HG03095 (cell line): ENCODE data around the gene HSPA1B.
"Not testable (repeated sequence)": the region's sequence is repeated elsewhere in the genome, so short reads cannot be mapped to it uniquely, and the experiment has no call there.

ENCODE experiments used
- ATAC-seq: cut with Tn5 transposase; IDR thresholded peaks from one replicate; pipeline ENCODE4 v1.9.1; 2021; ENCODE audit warnings: moderate library complexity; ENCODE audit not compliant: unreplicated experiment

The HSPA1B gene

DNA sequence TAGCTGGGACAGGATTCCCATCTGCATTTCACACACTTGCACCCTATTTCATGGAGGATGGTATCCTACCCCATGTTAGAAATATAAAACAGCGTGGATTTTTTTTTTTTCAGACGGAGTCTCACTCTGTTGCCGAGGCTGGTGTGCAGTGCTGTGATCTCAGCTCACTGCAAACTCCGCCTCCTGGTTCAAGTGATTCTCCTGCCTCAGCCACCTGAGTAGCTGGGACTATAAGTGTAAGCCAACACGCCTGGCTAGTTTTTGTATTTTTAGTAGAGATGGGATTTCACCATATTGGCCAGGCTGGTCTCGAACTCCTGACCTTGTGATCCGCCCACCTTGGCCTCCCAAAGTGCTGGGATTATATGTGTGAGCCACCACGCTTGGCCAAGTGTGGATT is 30.2 kb downstream of the HSPA1B start:
- ATAC-seq: not testable (repeated sequence)

GRCh38 chr6:31858707-31859106 is 31.2 kb downstream of the HSPA1B start:
- ATAC-seq: no peak

DNA sequence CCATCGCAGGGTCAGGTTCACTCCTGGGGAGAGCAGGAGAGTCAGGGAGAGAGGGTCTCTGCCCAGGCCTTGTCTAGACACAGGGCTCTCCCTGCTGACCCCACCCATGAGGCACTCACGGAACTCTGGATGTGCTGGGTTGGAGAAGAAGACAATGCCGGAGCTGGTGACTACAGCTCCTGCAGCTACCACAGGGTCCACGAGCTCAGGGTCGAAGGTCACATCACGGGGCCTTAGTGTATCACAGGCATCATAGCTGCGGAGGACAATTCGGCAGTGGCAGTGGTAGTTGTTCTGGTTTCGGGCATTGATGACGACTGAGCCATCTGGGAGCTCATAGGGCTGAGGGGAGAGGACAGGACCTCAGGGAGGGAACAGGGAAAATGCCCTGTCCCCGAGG is 32.4 kb downstream of the HSPA1B start:
- no peak for ATAC-seq

DNA sequence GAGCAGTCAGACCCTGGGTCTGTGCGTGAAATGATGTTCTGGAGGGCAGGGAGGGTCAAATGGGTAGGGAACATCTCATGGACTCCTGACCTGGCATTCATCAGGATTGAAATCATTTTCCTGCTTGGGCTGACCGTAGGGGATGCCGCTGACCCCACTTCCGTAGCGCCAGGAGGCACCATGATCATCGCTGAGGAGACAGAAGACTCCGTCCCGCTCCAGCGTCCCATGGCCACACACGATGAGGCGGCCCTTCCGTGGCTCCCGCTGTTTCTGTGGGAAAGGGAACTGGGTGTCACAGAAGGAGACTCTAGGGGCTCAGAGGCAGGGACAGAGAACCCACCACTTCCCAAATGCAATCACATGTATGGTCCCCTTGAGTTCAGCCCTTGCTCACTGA is 32.8 kb downstream of the HSPA1B start:
- no peak for ATAC-seq

DNA sequence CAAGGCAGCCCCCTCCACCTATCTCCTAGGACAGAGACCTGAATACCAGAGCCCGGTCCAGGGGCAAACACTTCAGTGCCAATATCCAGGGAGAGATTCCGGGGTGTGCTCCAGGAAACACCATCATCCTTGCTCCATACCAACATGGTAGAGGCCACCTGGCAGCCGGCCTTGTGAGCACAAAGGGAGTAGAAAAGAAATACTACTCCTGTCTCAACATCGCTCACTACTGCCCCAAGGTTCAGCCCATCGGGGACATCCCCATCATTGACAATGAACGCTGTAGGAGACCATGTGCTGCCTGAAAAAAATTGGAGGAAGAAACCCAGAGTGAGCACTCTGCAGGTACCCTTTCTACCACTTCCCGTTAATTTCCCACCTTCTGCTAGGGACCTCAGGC is 33.6 kb downstream of the HSPA1B start:
- no peak for ATAC-seq

DNA sequence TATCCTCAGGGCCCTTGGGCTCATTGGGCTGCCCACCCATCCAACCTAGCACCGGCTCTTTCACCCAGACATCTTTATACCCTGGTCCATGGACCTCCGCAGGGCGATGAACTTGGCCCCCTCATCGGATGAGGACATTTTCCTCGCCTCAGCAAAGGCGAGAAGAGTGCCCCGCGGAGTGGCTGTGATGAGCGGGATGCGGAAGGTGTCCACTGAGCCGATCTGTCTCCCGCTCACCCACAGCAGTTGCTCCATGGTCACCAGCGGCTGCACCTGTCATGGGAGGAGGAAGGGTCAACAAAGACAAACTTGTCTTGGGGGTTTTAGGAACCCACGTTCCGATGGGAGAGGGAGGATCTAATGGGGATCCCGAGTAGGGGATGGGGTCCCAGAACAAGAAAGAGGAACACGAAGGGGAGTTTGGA is 34.4 kb downstream of the HSPA1B start:
- no peak for ATAC-seq

- ATAC-seq: peak; percentile 85
Observed at GRCh38 chr6:31862344-31863235, 35.1 kb downstream of the HSPA1B start, which contains the start of gene NEU1. Gene NEU1, minus strand, starts transcription at chr6:31862821. Its CDS starts 45 bp downstream, at chr6:31862776.

- not testable (repeated sequence) for ATAC-seq
Observed at GRCh38 chr6:31864123-31864562, 36.6 kb downstream of the HSPA1B start.

GRCh38 chr6:31864818-31865204 is 37.3 kb downstream of the HSPA1B start:
- ATAC-seq: no peak

DNA sequence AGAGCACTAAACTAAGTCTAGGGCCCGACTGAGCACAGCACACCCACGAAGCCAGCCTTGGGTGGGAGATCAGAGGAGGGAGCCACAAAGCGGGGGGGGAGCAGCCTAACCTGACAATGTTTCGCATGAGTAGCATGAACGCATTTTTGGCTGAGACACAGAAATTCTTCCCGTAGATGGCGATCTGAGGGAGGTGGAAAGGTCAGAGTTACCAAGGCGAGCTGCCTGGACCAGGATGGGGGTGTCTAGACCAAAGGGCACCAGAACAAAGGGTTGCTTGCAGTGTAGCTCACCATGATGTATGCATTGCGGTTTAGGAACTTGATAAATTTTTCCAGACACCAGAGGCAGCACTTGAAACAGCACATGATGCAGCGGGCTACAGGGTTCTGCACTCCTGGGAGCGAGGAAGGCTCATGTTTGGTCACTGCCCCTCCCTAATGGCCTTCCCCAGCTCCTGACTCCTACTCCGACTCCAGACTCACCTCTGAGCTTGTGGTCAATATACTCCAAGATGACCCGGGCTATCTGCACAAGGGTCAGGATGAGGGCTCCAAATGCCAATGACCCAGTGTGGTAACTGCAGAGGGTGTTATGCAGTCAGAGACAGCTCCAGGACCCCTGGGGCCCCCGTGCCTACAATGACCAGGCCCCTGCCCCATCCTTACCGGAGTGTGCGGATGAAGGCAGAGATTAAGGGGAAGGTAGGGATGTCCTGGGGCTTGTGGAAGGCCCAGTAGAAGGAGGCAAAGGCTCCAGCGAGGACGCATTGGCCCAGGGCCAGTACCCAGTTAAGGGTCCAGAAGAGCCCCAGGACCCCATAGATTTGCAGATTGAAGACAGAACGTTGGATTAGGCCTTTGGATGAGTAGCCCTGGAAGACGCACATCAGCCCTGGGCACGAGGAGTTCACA is 37.9 kb downstream of the HSPA1B start:
- ATAC-seq: no peak

DNA sequence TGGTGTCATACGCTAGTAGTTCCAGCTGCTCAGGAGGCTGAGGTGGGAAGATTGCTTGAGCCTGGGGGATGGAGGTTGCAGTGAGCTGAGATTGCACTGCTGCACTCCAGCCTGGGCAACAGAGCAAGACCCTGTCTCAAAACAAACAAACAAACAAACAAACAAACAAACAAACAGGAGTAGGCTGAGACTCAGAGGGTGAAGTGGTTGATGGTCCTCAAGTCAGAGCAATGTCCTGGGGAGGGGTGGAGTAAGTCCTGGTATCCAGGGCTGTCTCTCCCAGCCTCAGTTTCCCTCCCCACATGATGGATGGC is 41.1 kb downstream of the HSPA1B start:
- ATAC-seq: not testable (repeated sequence)

DNA sequence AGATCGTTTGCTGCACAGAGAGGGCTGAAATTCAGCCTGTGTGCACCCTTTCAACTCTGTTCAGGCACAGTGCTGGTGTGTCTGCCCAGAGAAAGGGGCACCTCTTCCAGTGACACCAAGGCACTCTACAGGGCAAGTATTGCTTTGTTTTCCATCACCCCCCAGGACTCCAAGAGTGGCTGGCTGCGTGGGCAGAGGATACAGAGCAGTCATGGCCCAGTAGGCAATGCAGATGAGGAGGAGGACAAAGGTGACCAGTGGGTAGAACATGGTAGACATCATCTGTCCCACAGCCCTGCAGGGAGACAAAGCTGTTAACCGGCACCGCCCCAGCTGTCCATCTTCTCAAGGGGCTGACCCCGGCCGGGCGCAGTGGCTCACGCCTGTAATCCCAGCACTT is 41.8 kb downstream of the HSPA1B start:
- ATAC-seq: no peak

- no peak for ATAC-seq
Observed at GRCh38 chr6:31870385-31870921, 42.9 kb downstream of the HSPA1B start.

- ATAC-seq: no peak
Observed at GRCh38 chr6:31871046-31871659, 43.6 kb downstream of the HSPA1B start.

DNA sequence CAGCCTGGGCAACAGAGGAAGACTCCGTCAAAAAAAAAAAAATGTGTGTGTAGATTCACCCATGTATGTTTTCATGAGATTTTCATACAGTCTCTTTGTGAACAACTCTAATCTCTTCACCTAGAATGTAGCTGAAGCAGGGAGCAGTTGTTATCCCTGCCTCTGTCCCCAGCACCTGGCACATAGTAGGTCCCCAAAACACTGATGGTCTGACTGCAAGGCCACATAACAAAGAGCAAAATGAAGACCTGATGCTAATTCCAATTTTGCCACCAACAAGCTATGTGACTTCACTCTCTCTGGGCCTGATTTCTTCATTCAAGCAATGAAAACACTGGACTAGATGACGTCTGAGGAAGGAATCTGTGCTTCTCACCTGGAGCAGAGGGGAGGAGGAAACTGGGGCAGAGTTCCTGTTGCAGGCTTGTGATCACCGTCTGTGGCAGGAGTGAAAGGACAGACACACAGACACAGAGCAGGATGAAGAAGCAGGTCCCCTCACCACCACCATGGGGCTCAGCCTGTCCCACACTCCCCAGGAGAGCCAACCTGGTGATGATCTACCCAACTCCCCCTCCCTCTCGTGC is 46.6 kb downstream of the HSPA1B start:
- no peak for ATAC-seq

DNA sequence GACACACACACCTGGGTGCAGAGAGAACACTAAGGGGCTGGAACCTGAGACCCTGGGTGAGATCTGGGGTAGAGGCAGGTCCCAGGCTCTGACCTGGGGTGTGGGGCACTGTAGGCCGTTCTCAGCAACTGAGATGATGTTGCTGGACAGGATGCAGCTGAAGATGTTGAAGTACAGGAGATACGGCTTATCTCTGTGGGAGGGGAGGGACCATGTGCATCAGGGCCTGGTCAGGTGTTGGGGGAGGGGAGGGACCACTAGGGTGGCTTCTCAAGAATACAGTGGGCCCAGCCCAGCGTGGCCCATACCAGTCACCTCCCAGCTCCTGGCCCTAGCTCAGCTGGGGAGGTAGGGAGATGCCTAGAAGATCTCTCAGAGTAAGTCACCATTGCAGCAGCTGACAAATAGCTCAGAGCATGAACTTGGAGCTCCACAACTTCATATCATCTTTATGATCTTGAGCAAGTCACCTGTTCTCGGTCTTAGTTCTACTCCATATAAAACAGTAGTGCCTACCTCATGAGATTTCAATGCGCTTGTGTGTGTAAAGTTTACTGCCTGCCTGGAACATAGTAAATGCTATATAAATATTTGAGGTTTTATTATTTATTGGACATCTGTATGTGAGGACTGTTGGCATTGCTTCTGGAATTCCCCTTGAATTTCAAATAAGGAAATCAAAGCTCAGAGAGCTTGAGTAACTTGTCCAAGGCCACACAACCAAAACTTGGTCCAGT is 47.5 kb downstream of the HSPA1B start:
- ATAC-seq: no peak

GRCh38 chr6:31875877-31876276 is 48.3 kb downstream of the HSPA1B start:
- no peak for ATAC-seq

DNA sequence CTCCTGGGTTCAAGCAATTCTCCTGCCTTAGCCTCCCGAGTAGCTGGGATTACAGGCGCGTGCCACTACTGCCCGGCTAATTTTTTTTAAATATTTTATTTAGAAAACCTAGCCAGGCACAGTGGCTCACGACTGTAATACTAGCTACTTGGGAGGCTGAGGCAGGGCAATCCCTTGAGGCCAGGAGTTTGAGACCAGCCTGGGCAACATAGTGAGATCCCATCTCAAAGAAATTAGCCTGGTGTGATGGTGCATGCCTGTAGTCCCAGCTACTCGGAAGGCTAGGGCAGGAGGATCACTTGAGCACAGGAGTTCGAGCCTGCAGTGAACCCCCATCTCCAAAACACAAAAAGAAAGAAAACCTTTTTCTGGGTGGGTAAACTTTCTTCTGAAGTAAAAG is 48.8 kb downstream of the HSPA1B start:
- no peak for ATAC-seq

DNA sequence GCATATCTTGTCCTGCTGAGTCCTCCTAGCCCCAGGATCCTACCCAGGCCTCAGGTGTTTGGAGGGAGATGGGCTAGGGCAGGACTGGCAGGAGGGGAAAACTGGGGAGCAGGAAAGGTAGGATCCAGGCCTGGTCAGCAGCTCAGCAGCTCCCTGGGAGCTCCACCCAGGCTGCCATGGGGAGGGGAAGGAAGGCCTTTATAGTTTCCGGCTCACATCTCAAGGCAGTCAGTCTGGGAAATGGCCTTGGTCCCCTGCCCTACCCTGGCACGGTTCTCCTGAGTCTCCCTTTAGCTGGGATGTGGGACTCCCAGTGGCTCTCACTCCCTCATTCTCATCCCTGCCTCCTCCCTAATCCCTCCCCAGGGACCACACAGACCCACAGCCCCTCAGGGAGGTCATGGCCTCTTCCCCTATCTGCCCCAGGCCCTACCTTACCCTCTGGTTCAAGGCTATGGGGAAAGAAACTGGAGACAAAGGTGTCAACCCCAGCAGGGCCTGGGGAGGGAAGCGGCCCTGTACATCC is 49.6 kb downstream of the HSPA1B start:
- no peak for ATAC-seq

- ATAC-seq: no peak
Observed at GRCh38 chr6:31877651-31878161, 50.2 kb downstream of the HSPA1B start.
